HFF-Myc (cell line): ENCODE data around the gene PHPT1.

Source experiments
- DNase-seq: peaks from one replicate; pipeline ENCODE4 v3.0.0-alpha.2; 2011; ENCODE audit warnings: low read depth; ENCODE audit errors: extremely low read depth
- H3K4me3 ChIP-seq: replicated peaks from 2 replicates; pipeline ENCODE4 v1.5.1; 2011; ENCODE audit warnings: low read depth, mild to moderate bottlenecking, control low read depth, low read length
- TF ChIP-seq, protein P1 (sequence below): IDR thresholded peaks from 2 replicates; pipeline ENCODE4 v1.5.1; 2012; ENCODE audit warnings: mild to moderate bottlenecking, low read depth, low read length, control low read depth; ENCODE audit errors: missing control alignments

Gene PHPT1

DNA sequence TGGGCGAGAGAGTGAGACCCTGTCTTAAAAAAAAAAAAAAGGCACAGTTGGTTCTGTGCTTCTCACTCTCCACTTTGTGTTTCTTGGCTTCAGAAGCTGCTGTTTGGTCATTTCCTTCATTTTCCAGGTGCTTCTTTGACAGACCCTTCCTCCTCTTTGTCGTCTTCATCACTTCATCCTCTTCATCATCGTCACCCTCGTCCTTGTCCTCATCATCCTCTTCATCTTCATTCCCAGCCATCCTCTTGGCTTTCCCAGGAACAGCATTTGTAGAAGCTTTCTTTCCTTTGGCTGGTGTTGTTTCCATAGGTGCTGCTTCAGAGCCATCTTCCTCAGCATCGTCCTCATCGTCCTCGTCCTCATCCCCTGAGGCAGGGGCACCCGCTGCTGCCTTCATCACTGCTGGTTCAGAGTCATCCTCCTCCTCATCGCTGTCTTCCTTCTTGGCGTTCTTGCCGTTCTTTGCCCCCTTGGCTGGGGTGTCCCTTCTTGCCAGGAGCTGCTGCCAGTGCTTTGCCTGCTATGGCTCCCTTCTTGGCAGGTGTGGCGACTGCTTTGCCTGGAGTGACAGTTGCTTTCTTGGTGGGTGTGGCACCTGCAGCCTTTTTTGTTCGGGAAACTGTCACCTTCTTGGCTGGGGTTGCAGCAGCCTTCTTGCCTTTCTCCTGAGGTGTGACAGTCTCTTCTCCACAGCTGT, 34.3 kb upstream of the PHPT1 start:
- no peak overlapping the region for H3K4me3 ChIP-seq
- no peak for DNase-seq
- TF ChIP-seq, protein P1, sequence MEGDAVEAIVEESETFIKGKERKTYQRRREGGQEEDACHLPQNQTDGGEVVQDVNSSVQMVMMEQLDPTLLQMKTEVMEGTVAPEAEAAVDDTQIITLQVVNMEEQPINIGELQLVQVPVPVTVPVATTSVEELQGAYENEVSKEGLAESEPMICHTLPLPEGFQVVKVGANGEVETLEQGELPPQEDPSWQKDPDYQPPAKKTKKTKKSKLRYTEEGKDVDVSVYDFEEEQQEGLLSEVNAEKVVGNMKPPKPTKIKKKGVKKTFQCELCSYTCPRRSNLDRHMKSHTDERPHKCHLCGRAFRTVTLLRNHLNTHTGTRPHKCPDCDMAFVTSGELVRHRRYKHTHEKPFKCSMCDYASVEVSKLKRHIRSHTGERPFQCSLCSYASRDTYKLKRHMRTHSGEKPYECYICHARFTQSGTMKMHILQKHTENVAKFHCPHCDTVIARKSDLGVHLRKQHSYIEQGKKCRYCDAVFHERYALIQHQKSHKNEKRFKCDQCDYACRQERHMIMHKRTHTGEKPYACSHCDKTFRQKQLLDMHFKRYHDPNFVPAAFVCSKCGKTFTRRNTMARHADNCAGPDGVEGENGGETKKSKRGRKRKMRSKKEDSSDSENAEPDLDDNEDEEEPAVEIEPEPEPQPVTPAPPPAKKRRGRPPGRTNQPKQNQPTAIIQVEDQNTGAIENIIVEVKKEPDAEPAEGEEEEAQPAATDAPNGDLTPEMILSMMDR = no peak

DNA sequence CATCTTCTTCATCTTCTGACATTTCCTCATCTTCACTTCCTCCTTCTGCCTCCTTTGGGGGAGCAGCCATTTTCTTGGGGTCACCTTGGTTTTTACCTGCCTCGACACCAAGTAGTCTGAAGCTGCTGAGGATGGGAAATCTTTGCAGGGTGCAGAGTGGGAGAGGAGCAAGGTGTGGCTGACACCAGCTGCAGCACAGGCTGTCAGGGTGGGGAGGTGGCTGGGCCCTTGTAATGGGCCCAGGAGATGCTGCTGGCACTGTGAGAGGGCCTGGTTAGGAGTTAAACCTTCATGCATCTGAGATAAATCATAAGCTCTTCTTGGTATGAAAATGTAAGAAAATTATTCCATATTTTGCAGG, 33.8 kb upstream of the PHPT1 start:
- TF ChIP-seq, protein P1 = no peak
- DNase-seq = no peak
- H3K4me3 ChIP-seq = no peak overlapping the region

DNA sequence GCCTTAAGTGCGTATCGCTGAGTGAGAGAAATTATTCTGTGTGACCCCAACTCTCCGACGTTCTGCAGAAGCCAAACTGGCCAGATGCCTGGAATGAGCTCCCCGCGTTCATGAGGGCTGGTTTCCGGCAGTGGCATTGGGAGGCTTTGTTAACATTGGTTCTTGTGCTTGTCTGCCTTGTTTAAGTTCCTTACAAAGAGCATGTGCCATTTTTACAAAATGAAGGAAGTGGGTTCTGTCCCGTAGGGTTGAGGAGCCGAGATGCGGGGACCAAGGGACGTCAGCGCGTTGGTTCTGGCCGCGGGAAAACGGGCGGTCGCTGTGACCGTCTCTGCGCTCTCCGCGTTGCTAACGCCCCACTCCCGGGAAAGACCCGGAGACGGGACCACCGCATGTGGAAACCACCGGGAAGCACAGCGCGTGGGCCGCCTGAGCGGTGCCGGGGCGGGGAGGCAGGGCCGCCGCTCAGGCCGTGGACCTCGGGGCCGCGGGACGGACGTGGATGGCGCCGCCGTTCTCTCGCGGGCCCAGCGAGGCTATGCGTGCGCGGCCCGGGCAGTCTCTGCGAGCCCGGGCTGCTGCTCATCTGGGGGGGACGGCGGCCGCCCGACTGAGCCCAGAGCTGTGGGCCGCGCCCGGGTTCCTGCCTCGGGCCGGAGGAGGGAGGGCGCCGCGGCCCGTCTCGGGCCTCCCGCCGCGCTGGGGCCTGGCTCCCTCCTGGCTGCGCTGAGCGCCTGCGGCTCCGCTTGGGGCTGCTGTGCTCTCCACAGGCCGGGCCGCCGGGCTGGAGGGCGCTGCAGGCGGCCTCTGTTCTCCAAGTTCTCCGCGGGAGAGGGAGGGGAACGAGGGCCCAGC, 28.0 kb upstream of the PHPT1 start:
- TF ChIP-seq, protein P1 = no peak
- DNase-seq = no peak
- H3K4me3 ChIP-seq = no peak overlapping the region

DNA sequence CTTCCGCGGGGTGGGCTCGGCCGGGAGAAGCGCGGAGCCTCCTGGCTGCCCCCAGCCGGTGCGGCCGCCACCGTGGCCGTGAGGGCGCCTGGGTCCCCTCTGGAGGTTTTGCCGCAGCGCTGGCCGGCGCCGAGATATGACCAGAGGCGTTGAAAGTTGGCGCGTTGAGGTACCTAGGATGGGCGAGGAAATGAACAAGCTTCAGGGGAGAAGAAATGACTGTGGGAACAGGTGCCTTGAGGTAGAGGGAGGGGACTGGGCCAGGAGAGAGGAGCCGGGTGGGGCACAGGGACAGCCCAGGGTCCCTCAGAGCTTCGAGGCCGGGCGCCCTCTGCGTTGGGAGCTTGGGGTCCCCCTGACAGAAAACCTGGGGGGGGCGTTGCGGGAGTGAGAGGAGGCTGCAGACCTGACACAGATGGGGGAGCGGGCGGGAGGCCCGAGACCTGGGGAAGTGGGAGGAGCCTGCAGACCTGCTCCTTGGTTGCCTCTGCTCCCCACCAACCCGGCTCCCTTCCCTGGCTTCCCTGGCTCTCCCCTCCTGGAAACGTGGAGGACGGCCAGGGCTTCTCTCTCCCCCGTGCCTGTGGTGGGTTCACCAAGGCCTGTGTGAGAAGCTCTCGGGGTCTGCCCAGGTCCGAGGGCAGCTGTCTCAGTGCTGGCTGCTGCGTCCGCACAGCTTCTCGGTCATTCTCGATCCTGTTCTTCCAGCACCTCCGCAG, 27.2 kb upstream of the PHPT1 start:
- no peak overlapping the region for H3K4me3 ChIP-seq
- no peak for DNase-seq
- TF ChIP-seq, protein P1 = no peak

DNA sequence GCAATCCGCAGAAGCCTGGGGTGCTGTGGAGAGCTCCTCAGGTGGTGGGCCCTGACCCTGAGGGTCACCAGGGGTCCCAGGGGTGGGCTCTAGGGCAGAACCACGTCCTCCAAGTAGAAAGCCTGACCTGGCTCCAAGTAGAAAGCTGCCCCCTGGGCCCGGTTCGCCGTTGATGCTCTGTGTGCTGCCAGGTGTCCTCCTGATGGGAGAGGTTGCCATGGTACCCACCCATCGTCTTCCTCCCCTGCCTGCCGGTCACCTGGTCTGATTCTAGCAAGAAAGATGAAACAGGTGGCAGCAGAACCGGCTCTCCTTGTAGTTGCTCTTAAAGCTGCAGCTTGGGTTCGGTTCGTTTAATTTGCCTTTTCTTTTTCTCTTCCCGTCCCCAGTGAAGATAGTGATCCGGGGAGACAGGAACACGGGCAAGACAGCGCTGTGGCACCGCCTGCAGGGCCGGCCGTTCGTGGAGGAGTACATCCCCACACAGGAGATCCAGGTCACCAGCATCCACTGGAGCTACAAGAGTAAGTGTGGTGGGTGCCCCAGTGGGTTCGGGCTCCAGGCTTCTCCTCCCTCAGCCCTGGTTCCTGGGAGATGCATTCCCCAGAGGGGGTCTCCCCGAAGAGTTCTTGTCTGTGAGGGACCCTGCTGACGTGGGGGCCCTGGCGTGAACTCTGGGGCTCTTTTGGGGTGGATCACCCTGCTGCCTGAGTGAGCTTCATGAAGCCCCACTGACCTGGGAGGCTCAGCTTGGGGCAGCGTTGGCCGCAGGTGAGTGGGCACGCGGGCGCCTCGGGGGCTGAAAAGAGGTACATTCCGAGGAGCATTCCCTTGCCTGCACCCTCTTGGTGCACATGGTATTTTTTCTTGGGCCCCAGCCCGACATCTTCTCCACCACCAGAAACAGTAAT, 25.8 kb upstream of the PHPT1 start:
- TF ChIP-seq, protein P1 = no peak
- no peak overlapping the region for H3K4me3 ChIP-seq
- DNase-seq = no peak
